CD14-positive monocyte (primary cell): ENCODE data around the gene CHAF1A. TPM values are rescaled to one million over a fixed set of nuclear protein-coding genes. Genes with fewer than 3 reads are reported as not detected.

ENCODE experiments used
- DNase-seq, 3 donors: peaks; one replicate each; pipeline ENCODE4 v3.0.0-alpha.2; 2011 to 2022
- H2AFZ ChIP-seq: 2 replicates; pipeline ENCODE4 v1.6.0; 2012; ENCODE audit warnings: mild to moderate bottlenecking, low read depth, low read length, inconsistent platforms; ENCODE audit not compliant: insufficient read depth, poor library complexity, severe bottlenecking
- H3K27ac ChIP-seq, 2 donors: 1 replicate in 1 of 2; 2 replicates in 1 of 2; pipeline ENCODE4 v1.5.1; 2012 to 2013; ENCODE audit warnings: low read length in 2 of 2, control low read depth in 1 of 2, inconsistent platforms in 1 of 2, low read depth in 1 of 2, mild to moderate bottlenecking in 1 of 2
- H3K27me3 ChIP-seq, 2 donors: one replicate each; pipeline versions ENCODE4 v1.6.0 to v1.6.1; 2011 to 2013; ENCODE audit warnings: low read length in 2 of 2; ENCODE audit not compliant: control insufficient read depth in 2 of 2, insufficient read depth in 2 of 2
- H3K36me3 ChIP-seq, 2 donors: replicated peaks in 1 of 2; 1 replicate in 1 of 2; 2 replicates in 1 of 2; pipeline versions ENCODE4 v1.5.1 to v1.6.1; 2012 to 2013; ENCODE audit warnings: low read length in 2 of 2, control low read depth in 1 of 2, inconsistent platforms in 1 of 2, mild to moderate bottlenecking in 1 of 2; ENCODE audit not compliant: insufficient read depth in 2 of 2, control insufficient read depth in 1 of 2
- H3K4me1 ChIP-seq, 2 donors: 1 replicate in 1 of 2; 2 replicates in 1 of 2; pipeline versions ENCODE4 v1.5.1 to v1.6.1; 2012 to 2013; ENCODE audit warnings: low read length in 2 of 2, control low read depth in 1 of 2, inconsistent platforms in 1 of 2, mild to moderate bottlenecking in 1 of 2, moderate library complexity in 1 of 2; ENCODE audit not compliant: insufficient read depth in 2 of 2, control insufficient read depth in 1 of 2
- H3K4me2 ChIP-seq: replicated peaks from 2 replicates; pipeline ENCODE3; 2012; ENCODE audit warnings: low read length, moderate library complexity, mild to moderate bottlenecking; ENCODE audit not compliant: poor library complexity, severe bottlenecking; ENCODE audit errors: extremely low read depth
- H3K4me3 ChIP-seq, 3 experiments: fragments of 200-600 bp in 1 of 3; sonication (generic) in 1 of 3; replicated peaks in 1 of 3; 1 replicate in 2 of 3; 2 replicates in 1 of 3; pipeline ENCODE4 v1.5.1; 2011 to 2013; ENCODE audit warnings: low read length in 3 of 3, mild to moderate bottlenecking in 3 of 3, control low read depth in 2 of 3, low read depth in 2 of 3, inconsistent platforms in 1 of 3, moderate library complexity in 1 of 3
- H3K79me2 ChIP-seq: 2 replicates; pipeline ENCODE4 v1.6.0; 2012; ENCODE audit warnings: mild to moderate bottlenecking, control low read depth, inconsistent platforms, low read length, moderate library complexity; ENCODE audit not compliant: insufficient read depth
- H3K9ac ChIP-seq: 2 replicates; pipeline ENCODE4 v1.6.0; 2017; ENCODE audit warnings: low read length, mild to moderate bottlenecking; ENCODE audit not compliant: insufficient read depth, poor library complexity, severe bottlenecking
- H3K9me3 ChIP-seq, 2 donors: replicated peaks in 1 of 2; 1 replicate in 1 of 2; 2 replicates in 1 of 2; pipeline versions ENCODE4 v1.5.1 to v1.6.1; 2012 to 2013; ENCODE audit warnings: low read length in 2 of 2, control low read depth in 1 of 2; ENCODE audit not compliant: control insufficient read depth in 1 of 2, insufficient read depth in 1 of 2
- H4K20me1 ChIP-seq: 2 replicates; pipeline ENCODE4 v1.6.0; 2012; ENCODE audit warnings: mild to moderate bottlenecking, low read length, control low read depth, moderate library complexity; ENCODE audit not compliant: insufficient read depth
- H3K27ac Mint-ChIP-seq, 7 donors: one replicate each; pipeline ENCODE4 v1.8.0; 2020; ENCODE audit warnings: mild to moderate bottlenecking in 7 of 7, mixed read lengths in 7 of 7, moderate library complexity in 6 of 7, inconsistent platforms in 2 of 7
- H3K27me3 Mint-ChIP-seq, 3 donors: one replicate each; pipeline ENCODE4 v1.8.0; 2021 to 2022; ENCODE audit warnings: low read depth in 3 of 3, mild to moderate bottlenecking in 3 of 3, mixed read lengths in 3 of 3, moderate library complexity in 3 of 3, inconsistent platforms in 1 of 3
- H3K36me3 Mint-ChIP-seq, 2 donors: one replicate each; pipeline ENCODE4 v1.8.0; 2020; ENCODE audit warnings: mixed read lengths in 2 of 2, inconsistent platforms in 1 of 2, mild to moderate bottlenecking in 1 of 2
- H3K4me1 Mint-ChIP-seq: one replicate; pipeline ENCODE4 v1.8.0; 2020; ENCODE audit warnings: mild to moderate bottlenecking, mixed read lengths
- H3K4me3 Mint-ChIP-seq, 2 donors: one replicate each; pipeline ENCODE4 v1.8.0; 2020; ENCODE audit warnings: mild to moderate bottlenecking in 2 of 2, mixed read lengths in 2 of 2, moderate library complexity in 1 of 2
- H3K9me3 Mint-ChIP-seq, 7 donors: one replicate each; pipeline ENCODE4 v1.8.0; 2020 to 2022; ENCODE audit warnings: mixed read lengths in 7 of 7, mild to moderate bottlenecking in 6 of 7, moderate library complexity in 6 of 7, inconsistent platforms in 2 of 7
- WGBS: methylation state at CpG from one replicate; pipeline ENCODE4 v1.1.5; 2013; ENCODE audit warnings: missing lambda C conversion rate; ENCODE audit not compliant: insufficient coverage; 5-methylcytosine and 5-hydroxymethylcytosine counted together
- intact Hi-C, 2 donors: fragments of 100-400 bp; cut with micrococcal nuclease; formaldehyde crosslinking; loops; one replicate each; pipeline versions ENCODE4 v1.15.0 to v1.15.1; 2023
- polyA plus RNA-seq, 3 donors: library from polyadenylated mRNA; depleted of rRNA in 1 of 3; unstranded in 2 of 3; stranded (reverse) in 1 of 3; fragments of 300-500 nt in 2 of 3; fragments of >200 nt in 1 of 3; fragmentation: Illumina TruSeq in 2 of 3; gene quantifications; 1 replicate in 2 of 3; 2 replicates in 1 of 3; pipeline ENCODE4 v1.2.3, GENCODE V29; 2012 to 2021
- TF ChIP-seq, protein P1 (sequence below): fragments of 200-600 bp; IDR thresholded peaks from one replicate; pipeline ENCODE4 v1.8.0; 2022; ENCODE audit warnings: antibody characterized with exemption, mild to moderate bottlenecking

CHAF1A gene
- polyA plus RNA-seq, 3 donors, result 4.4 to 26.4 (median 5.4) TPM

- Mint-ChIP-seq H3K4me1 (peaks cover 1% of the 10 kb centered on the region), H3K36me3 (peaks cover 22 to 62% of the 10 kb centered on the region in 2 donors), H3K27ac (no peak overlapping the region), H3K4me3 (no peak overlapping the region), H3K27me3 (peaks cover 0 to 3% (median 0%) of the 10 kb centered on the region in 3 donors), H3K9me3 (no peaks in the 10 kb centered on the region)
- Histone ChIP-seq H2AFZ (no peak overlapping the region), H3K4me2 (no peak overlapping the region), H3K79me2 (no peaks in the 10 kb centered on the region), H3K4me3 (no peak overlapping the region), H3K27ac (no peak overlapping the region), H3K4me1 (no peaks in the 10 kb centered on the region), H3K36me3 (peaks cover 21 to 61% of the 10 kb centered on the region in 2 donors), H3K9me3 (no peaks in the 10 kb centered on the region), H3K27me3 (no peaks in the 10 kb centered on the region), H3K9ac (no peak overlapping the region), H4K20me1 (peaks cover 15% of the 10 kb centered on the region)
- intact Hi-C loops, result loop anchor here (5.0 kb wide), 2 partner anchors 87 to 107 kb away; partner anchors contain the start of gene YJU2 (in 1 of the 2)
- 95% methylated on average over 9 of the region's 12 CpGs for WGBS
- TF ChIP-seq, protein P1, sequence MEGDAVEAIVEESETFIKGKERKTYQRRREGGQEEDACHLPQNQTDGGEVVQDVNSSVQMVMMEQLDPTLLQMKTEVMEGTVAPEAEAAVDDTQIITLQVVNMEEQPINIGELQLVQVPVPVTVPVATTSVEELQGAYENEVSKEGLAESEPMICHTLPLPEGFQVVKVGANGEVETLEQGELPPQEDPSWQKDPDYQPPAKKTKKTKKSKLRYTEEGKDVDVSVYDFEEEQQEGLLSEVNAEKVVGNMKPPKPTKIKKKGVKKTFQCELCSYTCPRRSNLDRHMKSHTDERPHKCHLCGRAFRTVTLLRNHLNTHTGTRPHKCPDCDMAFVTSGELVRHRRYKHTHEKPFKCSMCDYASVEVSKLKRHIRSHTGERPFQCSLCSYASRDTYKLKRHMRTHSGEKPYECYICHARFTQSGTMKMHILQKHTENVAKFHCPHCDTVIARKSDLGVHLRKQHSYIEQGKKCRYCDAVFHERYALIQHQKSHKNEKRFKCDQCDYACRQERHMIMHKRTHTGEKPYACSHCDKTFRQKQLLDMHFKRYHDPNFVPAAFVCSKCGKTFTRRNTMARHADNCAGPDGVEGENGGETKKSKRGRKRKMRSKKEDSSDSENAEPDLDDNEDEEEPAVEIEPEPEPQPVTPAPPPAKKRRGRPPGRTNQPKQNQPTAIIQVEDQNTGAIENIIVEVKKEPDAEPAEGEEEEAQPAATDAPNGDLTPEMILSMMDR, result no peak
- no peak for DNase-seq
These were observed 48.2 kb upstream of the CHAF1A start for GRCh38 chr19:4354282-4354681.

DNA sequence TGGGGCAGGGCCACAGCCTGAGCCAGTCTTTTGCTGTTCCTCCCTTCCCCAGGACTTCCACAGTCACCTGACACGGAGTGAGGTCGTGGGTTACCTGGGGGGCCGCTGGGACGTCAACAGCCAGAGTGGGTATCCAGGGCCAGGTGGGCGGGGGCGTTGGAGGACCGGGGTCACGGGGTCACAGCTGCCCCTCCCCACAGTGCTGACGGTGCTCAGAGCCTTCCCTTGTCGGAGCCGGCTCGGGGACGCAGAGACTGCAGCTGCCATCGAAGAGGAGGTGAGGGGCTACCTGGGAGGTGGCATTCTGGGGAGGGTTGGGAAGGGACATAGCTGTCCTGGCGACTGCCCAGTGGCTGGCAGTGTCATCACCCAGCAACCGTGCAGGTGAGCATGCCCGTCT, 47.5 kb upstream of the CHAF1A start:
- H3K27ac Mint-ChIP-seq, result no peak overlapping the region
- no peaks in the 10 kb centered on the region for H3K9me3 ChIP-seq
- no peaks in the 10 kb centered on the region for H3K27me3 ChIP-seq
- no peaks in the 10 kb centered on the region for H3K79me2 ChIP-seq
- peaks cover 1% of the 10 kb centered on the region for H3K4me1 Mint-ChIP-seq
- no peak overlapping the region for H3K4me3 Mint-ChIP-seq
- TF ChIP-seq, protein P1, result no peak
- H2AFZ ChIP-seq, result no peak overlapping the region
- H3K4me2 ChIP-seq, result no peak overlapping the region
- DNase-seq, result no peak
- peaks cover 21 to 63% of the 10 kb centered on the region in 2 donors for H3K36me3 Mint-ChIP-seq
- no peak overlapping the region for H3K9ac ChIP-seq
- WGBS, result 96% methylated on average over 14 of the region's 17 CpGs
- no peaks in the 10 kb centered on the region for H3K9me3 Mint-ChIP-seq
- peaks cover 21% of the 10 kb centered on the region for H4K20me1 ChIP-seq
- no peaks in the 10 kb centered on the region for H3K4me1 ChIP-seq
- intact Hi-C loops, result loop anchor here (5.0 kb wide), 2 partner anchors 88 to 108 kb away; partner anchors contain the start of gene YJU2 (in 1 of the 2)
- H3K4me3 ChIP-seq, result no peak overlapping the region
- peaks cover 0 to 3% (median 0%) of the 10 kb centered on the region in 3 donors for H3K27me3 Mint-ChIP-seq
- peaks cover 28 to 62% of the 10 kb centered on the region in 2 donors for H3K36me3 ChIP-seq
- H3K27ac ChIP-seq, result no peak overlapping the region
